Mucosa of descending colon (tissue), 3 donors: ENCODE results near the gene LLCFC1. TPM values are rescaled to one million over a fixed set of nuclear protein-coding genes. Genes with fewer than 3 reads are reported as not detected.

Source experiments
- ATAC-seq: fragments of 200-7000 bp; cut with Tn5 transposase; one replicate; pipeline ENCODE4 v1.9.1; 2020; ENCODE audit warnings: mild to moderate bottlenecking, moderate library complexity
- DNase-seq, 3 donors: peaks; one replicate each; pipeline ENCODE4 v3.0.0-alpha.2; 2020
- H3K36me3 ChIP-seq: fragments of 200-600 bp; one replicate; pipeline ENCODE4 v1.8.0; 2021; ENCODE audit warnings: low read depth, mild to moderate bottlenecking
- H3K4me1 ChIP-seq: fragments of 200-600 bp; one replicate; pipeline ENCODE4 v1.8.0; 2021; ENCODE audit warnings: low read depth, mild to moderate bottlenecking
- H3K4me3 ChIP-seq: fragments of 200-600 bp; one replicate; pipeline ENCODE4 v1.8.0; 2021; ENCODE audit warnings: mild to moderate bottlenecking
- H3K9me3 ChIP-seq: fragments of 200-600 bp; one replicate; pipeline ENCODE4 v1.8.0; 2021; ENCODE audit warnings: mild to moderate bottlenecking
- CTCF ChIP-seq: fragments of 200-600 bp; IDR thresholded peaks from one replicate; pipeline ENCODE4 v1.8.0; 2022; ENCODE audit warnings: antibody characterized with exemption, mild to moderate bottlenecking
- intact Hi-C, 2 donors: fragments of 100-400 bp; cut with DNase I in 1 of 2; cut with micrococcal nuclease in 1 of 2; formaldehyde crosslinking; loops; one replicate each; pipeline versions ENCODE4 v1.11.0 to v1.11.1; 2022; cut with DNase I, micrococcal nuclease
- total RNA-seq, 3 donors: library from RNA; stranded (reverse); fragmentation: NEBNext Ultra II Directional in 2 of 3; extraction: Animal tissue kit (Norgen Biotek cat#: 25700) in 2 of 3; gene quantifications; one replicate each; pipeline versions ENCODE4 v1.2.1 to v1.2.4, GENCODE V29; 2021 to 2023
- donor health status: DM: no; HTN: no; CAD: no; lungs with moderate emphysema.
- donor health status: DM: no; HTN: no; CAD: no.
- donor health status: DM: no; HTN: yes; CAD: no.

Gene LLCFC1
- total RNA-seq, 3 donors from 2014 or later = not detected

- Histone ChIP-seq H3K4me3 (no peak overlapping the region), H3K4me1 (no peaks in the 10 kb centered on the region), H3K36me3 (no peaks in the 10 kb centered on the region), H3K9me3 (no peaks in the 10 kb centered on the region)
- ATAC-seq (no peak), DNase-seq (no peak)
- TF ChIP-seq CTCF = no peak
- intact Hi-C loops = no loop called here
Observed at GRCh38 chr7:142906643-142907042, 32.6 kb upstream of the LLCFC1 start.

- no peak for DNase-seq
- H3K36me3 ChIP-seq = no peaks in the 10 kb centered on the region
- no peaks in the 10 kb centered on the region for H3K9me3 ChIP-seq
- intact Hi-C loops = no loop called here
- no peak for ATAC-seq
- H3K4me3 ChIP-seq = no peak overlapping the region
- no peaks in the 10 kb centered on the region for H3K4me1 ChIP-seq
- no peak for TF ChIP-seq CTCF
Observed at GRCh38 chr7:142908290-142908689, 31.0 kb upstream of the LLCFC1 start.

- no peak for TF ChIP-seq CTCF
- intact Hi-C loops = no loop called here
- no peaks in the 10 kb centered on the region for H3K36me3 ChIP-seq
- no peaks in the 10 kb centered on the region for H3K4me1 ChIP-seq
- no peaks in the 10 kb centered on the region for H3K9me3 ChIP-seq
- no peak overlapping the region for H3K4me3 ChIP-seq
- ATAC-seq (peak; percentile 72), DNase-seq (no peak)
Observed at GRCh38 chr7:142908921-142909890, 30.1 kb upstream of the LLCFC1 start.

- Histone ChIP-seq H3K4me3 (no peak overlapping the region), H3K4me1 (no peaks in the 10 kb centered on the region), H3K36me3 (no peaks in the 10 kb centered on the region), H3K9me3 (no peaks in the 10 kb centered on the region)
- no peak for TF ChIP-seq CTCF
- ATAC-seq = peak; percentile 49
- no peak for DNase-seq
- intact Hi-C loops = no loop called here
Observed at GRCh38 chr7:142910031-142910433, 29.3 kb upstream of the LLCFC1 start.

- no peak for TF ChIP-seq CTCF
- intact Hi-C loops = no loop called here
- Histone ChIP-seq H3K9me3 (no peaks in the 10 kb centered on the region), H3K4me3 (no peak overlapping the region), H3K4me1 (no peaks in the 10 kb centered on the region), H3K36me3 (no peaks in the 10 kb centered on the region)
- ATAC-seq = peak; percentile 13
- DNase-seq = no peak
Observed at GRCh38 chr7:142910481-142910880, 28.8 kb upstream of the LLCFC1 start.
